ENCODE measurements around the gene CCNJL.

CCNJL gene

GRCh38 chr5:160219356-160219755 is 93.0 kb downstream of the CCNJL start:
- DNase-seq: no peak

- no peak for DNase-seq
These were observed 98.8 kb downstream of the CCNJL start for GRCh38 chr5:160213537-160213936.

- DNase-seq: no peak
These were observed 101.0 kb downstream of the CCNJL start for GRCh38 chr5:160211352-160211751.

GRCh38 chr5:160210606-160211005 is 101.8 kb downstream of the CCNJL start:
- DNase-seq: no peak

GRCh38 chr5:160209917-160210316 is 102.4 kb downstream of the CCNJL start:
- no peak for DNase-seq

- no peak for DNase-seq
These were observed 105.3 kb downstream of the CCNJL start for GRCh38 chr5:160207061-160207460.

All from cerebellar nuclear complex (tissue), 1 donor.